Stimulated activated CD8-positive, alpha-beta memory T cell treated with anti-CD3 and anti-CD28 coated beads, Interleukin-15, amount 100 ng/mL, for 48 hours (primary cell): ENCODE results near the gene RBCK1.
"Not testable (repeated sequence)": the region's sequence is repeated elsewhere in the genome, so short reads cannot be mapped to it uniquely, and the experiment has no call there.

Source experiments
- DNase-seq, 2 donors: peaks; one replicate each; pipeline ENCODE4 v3.0.0-alpha.2; 2020; ENCODE audit warnings: low read depth in 2 of 2

RBCK1 gene

GRCh38 chr20:437787-438486 is 29.8 kb downstream of the RBCK1 start:
- no peak for DNase-seq

GRCh38 chr20:438571-439469 is 30.7 kb downstream of the RBCK1 start:
- DNase-seq, result peak; percentile 46 to 53

GRCh38 chr20:440148-440547 is 32.0 kb downstream of the RBCK1 start:
- DNase-seq, result no peak

- DNase-seq, result no peak
These were observed 32.5 kb downstream of the RBCK1 start for GRCh38 chr20:440636-441035.

- DNase-seq, result no peak
These were observed 35.2 kb downstream of the RBCK1 start for GRCh38 chr20:443223-443775.

- DNase-seq, result no peak
These were observed 36.0 kb downstream of the RBCK1 start for GRCh38 chr20:444117-444516.

- no peak for DNase-seq
These were observed 36.8 kb downstream of the RBCK1 start for GRCh38 chr20:444862-445426.

- DNase-seq, result no peak
These were observed 37.6 kb downstream of the RBCK1 start for GRCh38 chr20:445514-446336.

GRCh38 chr20:452021-452420 is 43.9 kb downstream of the RBCK1 start:
- DNase-seq, result not testable (repeated sequence)

- DNase-seq, result no peak
These were observed 46.9 kb downstream of the RBCK1 start for GRCh38 chr20:454951-455350.

- DNase-seq, result no peak
These were observed 50.7 kb downstream of the RBCK1 start for GRCh38 chr20:458776-459175.

- no peak for DNase-seq
These were observed 52.1 kb downstream of the RBCK1 start for GRCh38 chr20:460180-460579.

GRCh38 chr20:460707-461106 is 52.6 kb downstream of the RBCK1 start:
- no peak for DNase-seq

- peak; percentile 34 to 43 for DNase-seq
These were observed 53.4 kb downstream of the RBCK1 start for GRCh38 chr20:461254-462198.

- DNase-seq, result peak; percentile 80 to 84
These were observed 54.3 kb downstream of the RBCK1 start, which contains the start of gene TBC1D20 for GRCh38 chr20:462199-462991. Gene TBC1D20 (minus strand): TSS chr20:462533. CDS start chr20:462405, 128 bp downstream.

- no peak for DNase-seq
These were observed 59.7 kb downstream of the RBCK1 start for GRCh38 chr20:467755-468154.

GRCh38 chr20:469746-470490 is 61.8 kb downstream of the RBCK1 start:
- no peak for DNase-seq

GRCh38 chr20:472137-472846 is 64.2 kb downstream of the RBCK1 start:
- DNase-seq, result no peak
